WTC11 (cell line): ENCODE data around the gene SMIM24. TPM values are rescaled to one million over a fixed set of nuclear protein-coding genes. Genes with fewer than 3 reads are reported as not detected.

ENCODE experiments used
- ATAC-seq: fragments of 200-7000 bp; cut with Tn5 transposase; 2 replicates; pipeline ENCODE4 v1.10.0; 2021; ENCODE audit warnings: mild to moderate bottlenecking, moderate library complexity
- CTCF ChIA-PET: fragments of 300-600 bp; sonication (Branson Sonifier 250); formaldehyde crosslinking; loops from one replicate; lab custom pipeline; 2021; ENCODE audit warnings: antibody characterized with exemption; lab: Charles Lee
- POLR2A ChIA-PET: fragments of 350-600 bp; sonication (Branson Sonifier 250); formaldehyde crosslinking; loops from one replicate; lab custom pipeline; 2021; ENCODE audit warnings: antibody characterized with exemption; lab: Charles Lee
- DNase-seq: peaks from one replicate; pipeline ENCODE4 v3.0.0; 2021; ENCODE audit warnings: low spot score
- H3K27ac Mint-ChIP-seq: 2 replicates; pipeline ENCODE4 v1.8.0; 2021; ENCODE audit warnings: mixed read lengths
- H3K27me3 Mint-ChIP-seq: 2 replicates; pipeline ENCODE4 v1.8.0; 2021; ENCODE audit warnings: low read depth, mild to moderate bottlenecking, moderate library complexity, mixed read lengths
- H3K36me3 Mint-ChIP-seq: 2 replicates; pipeline ENCODE4 v1.8.0; 2021; ENCODE audit warnings: mixed read lengths
- H3K4me1 Mint-ChIP-seq: 2 replicates; pipeline ENCODE4 v1.8.0; 2022; ENCODE audit warnings: mixed read lengths
- H3K4me3 Mint-ChIP-seq: 2 replicates; pipeline ENCODE4 v1.8.0; 2021; ENCODE audit warnings: mild to moderate bottlenecking, moderate library complexity, mixed read lengths
- H3K9me3 Mint-ChIP-seq: 2 replicates; pipeline ENCODE4 v1.8.0; 2021; ENCODE audit warnings: mixed read lengths
- ETV6 ChIP-seq: sonication (generic); formaldehyde crosslinking; IDR thresholded peaks from 2 replicates; pipeline ENCODE4 v1.8.1; 2022; ENCODE audit warnings: mild to moderate bottlenecking, missing genetic modification reagents
- HMGA2 ChIP-seq: fragments of 250-450 bp; sonication (Bioruptor Pico); IDR thresholded peaks from 2 replicates; pipeline ENCODE4 v1.4.0; 2021; ENCODE audit warnings: mild to moderate bottlenecking, moderate library complexity
- JAZF1 ChIP-seq: fragments of 250-450 bp; sonication (Bioruptor Pico); IDR thresholded peaks from 2 replicates; pipeline ENCODE4 v1.9.0; 2021; ENCODE audit warnings: moderate library complexity, mild to moderate bottlenecking, inconsistent platforms
- JUN ChIP-seq: sonication (generic); formaldehyde crosslinking; IDR thresholded peaks from 2 replicates; pipeline ENCODE4 v1.8.0; 2023; ENCODE audit warnings: mild to moderate bottlenecking, missing genetic modification reagents
- NFYB ChIP-seq: sonication (generic); formaldehyde crosslinking; conservative IDR thresholded peaks from 2 replicates; pipeline ENCODE4 v1.8.0; 2022; ENCODE audit warnings: low read depth, missing genetic modification reagents
- SMAD3 ChIP-seq: sonication (generic); formaldehyde crosslinking; IDR thresholded peaks from 2 replicates; pipeline ENCODE4 v1.8.0; 2022; ENCODE audit warnings: missing genetic modification reagents, mild to moderate bottlenecking, borderline replicate concordance
- SOX15 ChIP-seq: fragments of 250-450 bp; sonication (Bioruptor Pico); IDR thresholded peaks from 2 replicates; pipeline ENCODE4 v1.9.0; 2021; ENCODE audit warnings: mild to moderate bottlenecking
- TEAD4 ChIP-seq: sonication (generic); formaldehyde crosslinking; IDR thresholded peaks from 2 replicates; pipeline ENCODE4 v1.8.0; 2022; ENCODE audit warnings: mild to moderate bottlenecking, missing genetic modification reagents
- ZNF396 ChIP-seq: fragments of 250-450 bp; sonication (Bioruptor Pico); IDR thresholded peaks from 2 replicates; pipeline ENCODE4 v1.8.0; 2021; ENCODE audit warnings: mild to moderate bottlenecking, moderate library complexity, borderline replicate concordance
- ZNF423 ChIP-seq: fragments of 250-450 bp; sonication (Bioruptor Pico); IDR thresholded peaks from 2 replicates; pipeline ENCODE4 v2.1.2; 2022; ENCODE audit warnings: mild to moderate bottlenecking, moderate library complexity
- total RNA-seq: library from RNA; stranded (reverse); gene quantifications from 3 replicates; pipeline ENCODE4 v1.2.3, GENCODE V29; 2021
- TF ChIP-seq, protein P1 (sequence below): sonication (generic); formaldehyde crosslinking; IDR thresholded peaks from 2 replicates; pipeline ENCODE4 v1.8.1; 2022; ENCODE audit warnings: mild to moderate bottlenecking, moderate library complexity, missing genetic modification reagents
- TF ChIP-seq, protein P2 (sequence below): fragments of 250-450 bp; sonication (Bioruptor Pico); IDR thresholded peaks from 2 replicates; pipeline ENCODE4 v2.1.2; 2022; ENCODE audit warnings: mild to moderate bottlenecking, moderate library complexity
- TF ChIP-seq, protein P3 (sequence below): fragments of 250-450 bp; sonication (Bioruptor Pico); conservative IDR thresholded peaks from 2 replicates; pipeline ENCODE4 v1.9.0; 2021; ENCODE audit warnings: mild to moderate bottlenecking
- TF ChIP-seq, protein P4 (sequence below): sonication (generic); formaldehyde crosslinking; IDR thresholded peaks from 2 replicates; pipeline ENCODE4 v1.8.1; 2022; ENCODE audit warnings: low read depth, mild to moderate bottlenecking, moderate library complexity, missing genetic modification reagents, borderline replicate concordance
- TF ChIP-seq, protein P5 (sequence below): sonication (generic); formaldehyde crosslinking; IDR thresholded peaks from 2 replicates; pipeline ENCODE4 v1.8.0; 2022; ENCODE audit warnings: missing genetic modification reagents
- TF ChIP-seq, protein P6 (sequence below): fragments of 250-450 bp; sonication (Bioruptor Pico); IDR thresholded peaks from 2 replicates; pipeline ENCODE4 v1.9.0; 2021; ENCODE audit warnings: mild to moderate bottlenecking

SMIM24 gene
- total RNA-seq, 1 experiment from 2014 or later, result 2.8 TPM

DNA sequence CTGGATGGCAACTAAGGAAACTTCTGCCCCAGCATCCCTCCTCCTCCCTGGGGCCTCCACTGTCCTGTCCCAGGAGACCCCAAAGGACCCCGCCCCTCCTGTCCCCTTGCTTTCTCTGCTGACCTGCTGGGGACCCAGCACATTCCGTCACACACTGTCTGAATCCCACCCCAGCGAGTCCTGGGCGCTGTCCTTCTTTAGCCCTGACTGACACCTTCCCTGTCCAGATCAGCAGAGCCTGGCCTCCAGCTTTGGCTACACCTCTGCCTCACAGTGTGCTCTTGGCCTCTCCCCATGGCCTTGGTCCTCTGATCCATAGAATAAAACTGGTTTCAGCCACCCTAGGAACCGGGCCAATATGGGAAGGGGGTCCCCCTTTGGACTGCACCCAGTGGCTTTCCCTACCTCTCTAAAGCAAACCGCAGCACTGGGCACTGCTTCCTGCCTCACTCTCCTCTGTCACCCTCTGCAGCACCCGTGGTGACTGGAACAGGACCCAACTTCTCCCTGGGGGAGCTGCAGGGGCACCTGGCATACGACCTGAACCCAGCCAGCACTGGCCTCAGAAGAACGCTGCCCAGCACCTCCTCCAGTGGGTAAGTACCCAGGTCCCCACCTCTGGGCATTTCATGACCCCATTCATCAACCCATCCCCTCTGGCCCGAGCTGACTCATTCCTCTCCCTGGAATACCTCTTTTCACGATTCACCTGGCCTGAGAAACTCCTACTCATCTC, 46.4 kb downstream of the SMIM24 start (continued):
- TF ChIP-seq, protein P1, sequence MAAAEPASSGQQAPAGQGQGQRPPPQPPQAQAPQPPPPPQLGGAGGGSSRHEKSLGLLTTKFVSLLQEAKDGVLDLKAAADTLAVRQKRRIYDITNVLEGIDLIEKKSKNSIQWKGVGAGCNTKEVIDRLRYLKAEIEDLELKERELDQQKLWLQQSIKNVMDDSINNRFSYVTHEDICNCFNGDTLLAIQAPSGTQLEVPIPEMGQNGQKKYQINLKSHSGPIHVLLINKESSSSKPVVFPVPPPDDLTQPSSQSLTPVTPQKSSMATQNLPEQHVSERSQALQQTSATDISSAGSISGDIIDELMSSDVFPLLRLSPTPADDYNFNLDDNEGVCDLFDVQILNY (CRISPR knock-in tag), result no peak
- no peak for TF ChIP-seq HMGA2 (CRISPR knock-in tag)

DNA sequence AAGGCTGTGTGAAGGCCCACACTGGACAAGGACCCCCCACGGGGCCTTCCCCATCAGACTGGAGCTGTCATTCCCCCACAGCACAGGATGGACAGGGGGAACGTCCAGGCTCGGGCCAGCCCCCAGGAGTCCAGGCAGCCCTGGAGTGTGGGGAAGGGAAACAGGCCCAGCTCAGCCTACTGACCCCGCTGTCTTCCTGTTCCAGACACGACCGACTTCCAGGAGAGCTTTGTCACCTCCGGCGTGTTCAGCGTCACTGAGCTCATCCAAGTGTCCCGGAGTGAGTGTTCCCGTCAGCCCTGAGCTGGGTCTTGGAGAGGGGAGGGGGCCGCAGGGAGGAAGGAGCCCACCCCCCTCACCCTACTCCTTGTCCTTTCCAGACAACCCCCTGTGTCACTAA, 47.0 kb downstream of the SMIM24 start:
- Mint-ChIP-seq H3K27me3 (peaks cover 6% of the 10 kb centered on the region; the same call in 1 of the 2 replicates), H3K27ac (no peak overlapping the region), H3K4me3 (no peak overlapping the region), H3K4me1 (peaks cover 9% of the 10 kb centered on the region), H3K36me3 (no peaks in the 10 kb centered on the region), H3K9me3 (0 out of 2 replicates have a peak, but pooled peaks cover 6% of the 10 kb centered on the region)
- ChIA-PET CTCF (interaction anchor here (0.6 to 1.4 kb wide), 3 partner anchors 47 to 1430 kb away, joined by 3 to 5 read pairs (median 4); partner anchors contain the start of gene SMIM24), POLR2A (no interaction called here)
- TF ChIP-seq, protein P2, sequence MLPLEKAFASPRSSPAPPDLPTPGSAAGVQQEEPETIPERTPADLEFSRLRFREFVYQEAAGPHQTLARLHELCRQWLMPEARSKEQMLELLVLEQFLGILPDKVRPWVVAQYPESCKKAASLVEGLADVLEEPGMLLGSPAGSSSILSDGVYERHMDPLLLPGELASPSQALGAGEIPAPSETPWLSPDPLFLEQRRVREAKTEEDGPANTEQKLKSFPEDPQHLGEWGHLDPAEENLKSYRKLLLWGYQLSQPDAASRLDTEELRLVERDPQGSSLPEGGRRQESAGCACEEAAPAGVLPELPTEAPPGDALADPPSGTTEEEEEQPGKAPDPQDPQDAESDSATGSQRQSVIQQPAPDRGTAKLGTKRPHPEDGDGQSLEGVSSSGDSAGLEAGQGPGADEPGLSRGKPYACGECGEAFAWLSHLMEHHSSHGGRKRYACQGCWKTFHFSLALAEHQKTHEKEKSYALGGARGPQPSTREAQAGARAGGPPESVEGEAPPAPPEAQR (CRISPR knock-in tag), result no peak
- TF ChIP-seq SOX15 (CRISPR knock-in tag), result no peak
- TF ChIP-seq, protein P3, sequence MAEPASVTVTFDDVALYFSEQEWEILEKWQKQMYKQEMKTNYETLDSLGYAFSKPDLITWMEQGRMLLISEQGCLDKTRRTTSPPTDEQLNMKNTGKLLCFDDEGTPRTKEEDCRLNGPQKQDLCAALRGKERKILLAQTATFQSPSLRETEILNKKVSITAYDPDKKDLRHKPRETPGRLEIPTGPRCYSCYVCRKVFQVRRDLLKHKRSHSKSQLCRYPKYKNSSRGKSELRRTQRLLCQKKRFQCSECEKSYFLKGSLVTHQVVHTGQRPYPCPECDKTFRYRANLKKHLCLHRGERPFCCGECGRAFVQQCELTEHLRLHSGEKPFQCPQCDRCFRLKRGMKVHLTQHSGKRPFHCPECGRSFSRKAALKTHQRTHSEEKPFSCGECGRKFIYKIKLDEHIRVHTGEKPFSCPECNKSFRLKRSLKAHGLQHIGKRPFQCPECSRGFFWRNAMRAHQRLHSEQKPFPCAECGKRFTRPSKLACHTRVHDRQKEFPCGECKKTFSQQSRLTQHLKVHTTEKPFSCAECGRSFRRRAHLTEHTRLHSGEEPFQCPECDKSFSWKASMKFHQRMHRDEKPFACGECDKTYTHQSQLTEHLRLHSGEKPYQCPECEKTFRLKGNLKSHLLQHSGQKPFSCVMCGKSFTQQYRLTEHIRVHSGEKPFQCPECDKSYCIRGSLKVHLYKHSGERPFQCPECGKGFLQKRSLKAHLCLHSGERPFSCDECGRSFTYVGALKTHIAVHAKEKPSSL, result no peak
- TF ChIP-seq, protein P4, sequence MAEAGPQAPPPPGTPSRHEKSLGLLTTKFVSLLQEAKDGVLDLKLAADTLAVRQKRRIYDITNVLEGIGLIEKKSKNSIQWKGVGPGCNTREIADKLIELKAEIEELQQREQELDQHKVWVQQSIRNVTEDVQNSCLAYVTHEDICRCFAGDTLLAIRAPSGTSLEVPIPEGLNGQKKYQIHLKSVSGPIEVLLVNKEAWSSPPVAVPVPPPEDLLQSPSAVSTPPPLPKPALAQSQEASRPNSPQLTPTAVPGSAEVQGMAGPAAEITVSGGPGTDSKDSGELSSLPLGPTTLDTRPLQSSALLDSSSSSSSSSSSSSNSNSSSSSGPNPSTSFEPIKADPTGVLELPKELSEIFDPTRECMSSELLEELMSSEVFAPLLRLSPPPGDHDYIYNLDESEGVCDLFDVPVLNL (CRISPR knock-in tag), result no peak
- no peak for TF ChIP-seq TEAD4 (CRISPR knock-in tag)
- no peak for TF ChIP-seq ETV6 (CRISPR knock-in tag)
- no peak for TF ChIP-seq HMGA2 (CRISPR knock-in tag)
- no peak for TF ChIP-seq ZNF423 (CRISPR knock-in tag)
- TF ChIP-seq JUN, result no peak
- no peak for TF ChIP-seq NFYB (CRISPR knock-in tag)
- TF ChIP-seq, protein P5, sequence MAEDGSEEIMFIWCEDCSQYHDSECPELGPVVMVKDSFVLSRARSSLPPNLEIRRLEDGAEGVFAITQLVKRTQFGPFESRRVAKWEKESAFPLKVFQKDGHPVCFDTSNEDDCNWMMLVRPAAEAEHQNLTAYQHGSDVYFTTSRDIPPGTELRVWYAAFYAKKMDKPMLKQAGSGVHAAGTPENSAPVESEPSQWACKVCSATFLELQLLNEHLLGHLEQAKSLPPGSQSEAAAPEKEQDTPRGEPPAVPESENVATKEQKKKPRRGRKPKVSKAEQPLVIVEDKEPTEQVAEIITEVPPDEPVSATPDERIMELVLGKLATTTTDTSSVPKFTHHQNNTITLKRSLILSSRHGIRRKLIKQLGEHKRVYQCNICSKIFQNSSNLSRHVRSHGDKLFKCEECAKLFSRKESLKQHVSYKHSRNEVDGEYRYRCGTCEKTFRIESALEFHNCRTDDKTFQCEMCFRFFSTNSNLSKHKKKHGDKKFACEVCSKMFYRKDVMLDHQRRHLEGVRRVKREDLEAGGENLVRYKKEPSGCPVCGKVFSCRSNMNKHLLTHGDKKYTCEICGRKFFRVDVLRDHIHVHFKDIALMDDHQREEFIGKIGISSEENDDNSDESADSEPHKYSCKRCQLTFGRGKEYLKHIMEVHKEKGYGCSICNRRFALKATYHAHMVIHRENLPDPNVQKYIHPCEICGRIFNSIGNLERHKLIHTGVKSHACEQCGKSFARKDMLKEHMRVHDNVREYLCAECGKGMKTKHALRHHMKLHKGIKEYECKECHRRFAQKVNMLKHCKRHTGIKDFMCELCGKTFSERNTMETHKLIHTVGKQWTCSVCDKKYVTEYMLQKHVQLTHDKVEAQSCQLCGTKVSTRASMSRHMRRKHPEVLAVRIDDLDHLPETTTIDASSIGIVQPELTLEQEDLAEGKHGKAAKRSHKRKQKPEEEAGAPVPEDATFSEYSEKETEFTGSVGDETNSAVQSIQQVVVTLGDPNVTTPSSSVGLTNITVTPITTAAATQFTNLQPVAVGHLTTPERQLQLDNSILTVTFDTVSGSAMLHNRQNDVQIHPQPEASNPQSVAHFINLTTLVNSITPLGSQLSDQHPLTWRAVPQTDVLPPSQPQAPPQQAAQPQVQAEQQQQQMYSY, result no peak
- no peak for TF ChIP-seq SMAD3
- TF ChIP-seq, protein P6, sequence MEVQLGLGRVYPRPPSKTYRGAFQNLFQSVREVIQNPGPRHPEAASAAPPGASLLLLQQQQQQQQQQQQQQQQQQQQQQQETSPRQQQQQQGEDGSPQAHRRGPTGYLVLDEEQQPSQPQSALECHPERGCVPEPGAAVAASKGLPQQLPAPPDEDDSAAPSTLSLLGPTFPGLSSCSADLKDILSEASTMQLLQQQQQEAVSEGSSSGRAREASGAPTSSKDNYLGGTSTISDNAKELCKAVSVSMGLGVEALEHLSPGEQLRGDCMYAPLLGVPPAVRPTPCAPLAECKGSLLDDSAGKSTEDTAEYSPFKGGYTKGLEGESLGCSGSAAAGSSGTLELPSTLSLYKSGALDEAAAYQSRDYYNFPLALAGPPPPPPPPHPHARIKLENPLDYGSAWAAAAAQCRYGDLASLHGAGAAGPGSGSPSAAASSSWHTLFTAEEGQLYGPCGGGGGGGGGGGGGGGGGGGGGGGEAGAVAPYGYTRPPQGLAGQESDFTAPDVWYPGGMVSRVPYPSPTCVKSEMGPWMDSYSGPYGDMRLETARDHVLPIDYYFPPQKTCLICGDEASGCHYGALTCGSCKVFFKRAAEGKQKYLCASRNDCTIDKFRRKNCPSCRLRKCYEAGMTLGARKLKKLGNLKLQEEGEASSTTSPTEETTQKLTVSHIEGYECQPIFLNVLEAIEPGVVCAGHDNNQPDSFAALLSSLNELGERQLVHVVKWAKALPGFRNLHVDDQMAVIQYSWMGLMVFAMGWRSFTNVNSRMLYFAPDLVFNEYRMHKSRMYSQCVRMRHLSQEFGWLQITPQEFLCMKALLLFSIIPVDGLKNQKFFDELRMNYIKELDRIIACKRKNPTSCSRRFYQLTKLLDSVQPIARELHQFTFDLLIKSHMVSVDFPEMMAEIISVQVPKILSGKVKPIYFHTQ (CRISPR knock-in tag), result no peak
- no peak for TF ChIP-seq JAZF1
- no peak for TF ChIP-seq ZNF396
- ATAC-seq (no peak), DNase-seq (no peak)
